ENCODE results near the gene FRG2B. TPM values are rescaled to one million over a fixed set of nuclear protein-coding genes. Genes with fewer than 3 reads are reported as not detected.
"Not testable (repeated sequence)": the region's sequence is repeated elsewhere in the genome, so short reads cannot be mapped to it uniquely, and the experiment has no call there.

Gene FRG2B
- total RNA-seq: not detected
- not detected for polyA plus RNA-seq
- long read RNA-seq, donor 1: 0 reads
- long read RNA-seq, donor 2: 0 reads

- H3K4me1 ChIP-seq; H3K36me3 ChIP-seq; H3K9me3 ChIP-seq; DNase-seq; H3K27ac ChIP-seq; intact Hi-C loops (cut with DNase I; ENCODE audit: low total_unique reads); H3K4me3 ChIP-seq: not testable (repeated sequence)
- H3K27me3 ChIP-seq (replicated peaks in 1 of 7): peaks cover 0 to 21% (median 3%) of the 10 kb centered on the region in 7 donors
- 54 to 66% (median 57%) methylated on average over 1 to 3 of the region's 10 CpGs; no CpG with 5 or more reads in 2 of the 5 donors for WGBS, 5 donors
Measured at GRCh38 chr10:133626695-133627094, at the start of gene FRG2B. Gene FRG2B (minus strand): TSS chr10:133626795. CDS start chr10:133626742, 53 bp downstream.

- H3K9me3 ChIP-seq; H3K4me1 ChIP-seq; intact Hi-C loops (cut with DNase I; ENCODE audit: low total_unique reads); H3K4me3 ChIP-seq; H3K27me3 ChIP-seq (replicated peaks in 1 of 7); DNase-seq; H3K27ac ChIP-seq; H3K36me3 ChIP-seq: not testable (repeated sequence)
- no CpG with 5 or more reads among the region's 40 CpGs for WGBS, 5 donors
Measured at GRCh38 chr10:133667446-133667845, 40.9 kb upstream of the FRG2B start.

DNA sequence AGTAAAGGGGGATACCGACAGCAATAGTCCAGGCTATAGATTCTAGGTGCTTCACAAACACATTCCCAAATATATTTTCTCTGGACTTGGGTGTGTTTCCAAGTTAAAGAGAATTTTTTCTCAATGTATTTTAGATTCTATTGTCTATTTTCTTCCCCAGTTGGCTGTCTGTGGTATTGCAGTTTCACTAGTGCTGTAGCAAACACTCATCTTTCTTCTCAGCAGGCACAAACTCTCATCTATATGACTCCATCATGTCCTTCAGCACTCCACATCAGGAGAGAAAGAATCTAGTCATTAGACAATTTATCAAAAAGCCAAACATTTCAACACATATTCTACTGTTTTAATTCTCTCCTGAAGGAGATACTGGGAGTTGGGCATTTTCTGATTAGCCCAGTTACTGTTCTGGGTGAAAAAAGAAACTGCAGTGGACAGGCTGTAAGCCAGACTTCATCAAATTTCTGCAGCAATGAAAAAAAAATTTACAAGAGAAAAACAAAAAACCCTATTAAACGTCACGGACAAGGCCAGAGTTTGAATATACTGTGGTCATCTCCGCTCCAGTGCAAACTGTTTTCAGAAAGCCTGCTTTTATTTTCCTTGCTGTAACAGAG, 37.1 kb upstream of the FRG2B start:
- H3K27ac ChIP-seq; H3K36me3 ChIP-seq; intact Hi-C loops (cut with DNase I; ENCODE audit: low total_unique reads); DNase-seq; H3K4me3 ChIP-seq; H3K4me1 ChIP-seq; H3K9me3 ChIP-seq; H3K27me3 ChIP-seq (replicated peaks in 1 of 7): not testable (repeated sequence)
- 34 to 56% (median 44%) methylated on average over 4 of the region's 4 CpGs for WGBS, 5 donors

DNA sequence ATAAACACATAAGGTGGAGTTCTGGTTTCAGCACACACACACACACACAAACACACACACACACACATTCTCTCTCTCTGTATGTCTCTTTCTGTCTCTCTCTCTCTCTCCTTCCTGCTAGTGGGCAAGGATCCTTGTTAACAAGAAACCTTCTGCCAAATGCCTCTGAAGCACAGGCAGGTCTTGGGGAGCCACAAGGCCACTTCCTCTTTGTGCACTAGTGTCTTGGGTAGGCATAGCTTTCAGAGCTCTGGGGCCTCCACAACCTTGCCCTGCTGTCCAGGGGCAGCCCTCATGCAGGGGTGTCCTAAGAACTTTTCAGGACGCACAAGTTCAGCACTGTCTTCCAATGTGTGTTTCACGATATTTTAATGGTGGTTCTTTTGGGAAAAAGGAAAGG, 34.5 kb upstream of the FRG2B start:
- DNase-seq; H3K9me3 ChIP-seq; intact Hi-C loops (cut with DNase I; ENCODE audit: low total_unique reads); H3K36me3 ChIP-seq; H3K4me3 ChIP-seq; H3K4me1 ChIP-seq; H3K27ac ChIP-seq; H3K27me3 ChIP-seq (replicated peaks in 1 of 7): not testable (repeated sequence)
- WGBS, 5 donors: 56 to 84% (median 75%) methylated on average over 1 to 2 of the region's 2 CpGs

DNA sequence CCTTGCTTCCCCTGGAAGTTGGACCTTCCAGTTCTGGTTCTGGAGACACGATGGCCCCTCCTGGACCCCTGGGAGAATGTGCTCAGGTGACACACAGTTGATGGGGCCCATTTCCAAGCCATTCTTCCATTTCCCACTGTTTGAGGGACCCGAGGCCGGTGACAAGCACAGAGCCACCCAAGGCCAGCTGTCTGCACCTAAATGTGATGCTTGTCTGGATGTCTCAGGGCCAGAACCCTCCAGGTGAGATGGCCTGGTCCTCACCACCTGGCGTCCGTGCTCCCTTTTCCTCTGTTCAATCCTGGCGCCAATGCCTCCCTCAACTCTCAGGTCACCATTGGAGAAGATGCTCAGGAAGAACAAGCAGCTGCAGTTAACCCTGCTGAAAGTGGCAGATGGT, 33.9 kb upstream of the FRG2B start:
- H3K27ac ChIP-seq; H3K9me3 ChIP-seq; intact Hi-C loops (cut with DNase I; ENCODE audit: low total_unique reads); H3K4me3 ChIP-seq; H3K4me1 ChIP-seq; H3K36me3 ChIP-seq; H3K27me3 ChIP-seq (replicated peaks in 1 of 7): not testable (repeated sequence)
- WGBS, 5 donors: 58 to 70% (median 64%) methylated on average over 5 to 6 of the region's 6 CpGs
- DNase-seq: peak; percentile 42

DNA sequence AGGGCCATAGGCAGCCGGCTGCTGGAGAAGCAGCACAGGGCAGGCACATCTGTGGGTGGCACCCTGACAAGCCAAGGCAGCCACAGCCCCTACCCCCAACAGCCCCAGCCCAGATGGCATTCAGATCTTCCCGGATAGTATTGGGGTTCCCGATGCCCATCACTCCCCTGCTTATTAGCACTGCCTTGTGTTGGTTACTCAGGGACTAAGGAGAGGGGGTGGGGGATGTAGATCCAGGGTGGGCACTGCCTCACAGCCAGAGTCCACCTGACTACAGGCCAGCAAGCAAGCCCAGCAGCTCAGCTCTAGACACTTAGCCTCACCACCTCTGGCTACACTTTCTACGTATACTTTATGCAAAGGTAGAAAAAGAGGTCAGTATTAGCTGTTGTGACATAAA, 30.7 kb upstream of the FRG2B start:
- H3K36me3 ChIP-seq; H3K4me1 ChIP-seq; DNase-seq; H3K9me3 ChIP-seq; H3K27ac ChIP-seq; H3K27me3 ChIP-seq (replicated peaks in 1 of 7); H3K4me3 ChIP-seq; intact Hi-C loops (cut with DNase I; ENCODE audit: low total_unique reads): not testable (repeated sequence)
- 70 to 92% (median 79%) methylated on average over 3 to 4 of the region's 4 CpGs for WGBS, 5 donors

- H3K27me3 ChIP-seq (replicated peaks in 1 of 7); H3K4me1 ChIP-seq; H3K9me3 ChIP-seq; H3K27ac ChIP-seq; intact Hi-C loops (cut with DNase I; ENCODE audit: low total_unique reads); H3K36me3 ChIP-seq: not testable (repeated sequence)
- WGBS, 5 donors: 31 to 57% (median 36%) methylated on average over 3 to 7 of the region's 22 CpGs
- H3K4me3 ChIP-seq: peak overlapping the region in 1 of 8 donors; percentile 40
- DNase-seq: peak; percentile 80
Measured at GRCh38 chr10:133648872-133649455, 22.4 kb upstream of the FRG2B start.

All from spleen (tissue), 13 donors.